Ishikawa (cell line): ENCODE results near the gene CELF2.

Source experiments
- CEBPB ChIP-seq: IDR thresholded peaks from 2 replicates; pipeline ENCODE4 v1.6.1; 2012
- CREB1 ChIP-seq: IDR thresholded peaks from 2 replicates; pipeline ENCODE4 v1.6.1; 2012; ENCODE audit warnings: low read depth
- EGR1 ChIP-seq: IDR thresholded peaks from 2 replicates; pipeline ENCODE4 v1.6.1; 2012
- EP300 ChIP-seq: IDR thresholded peaks from 2 replicates; pipeline ENCODE4 v1.6.1; 2012; ENCODE audit warnings: borderline replicate concordance
- FOXM1 ChIP-seq: IDR thresholded peaks from 2 replicates; pipeline ENCODE4 v1.6.1; 2012; ENCODE audit warnings: low read depth, borderline replicate concordance
- MAX ChIP-seq: IDR thresholded peaks from 2 replicates; pipeline ENCODE4 v1.6.1; 2012
- NFIC ChIP-seq: IDR thresholded peaks from 2 replicates; pipeline ENCODE4 v1.6.1; 2012
- RAD21 ChIP-seq: IDR thresholded peaks from 2 replicates; pipeline ENCODE4 v1.6.1; 2012; ENCODE audit warnings: low read depth
- REST ChIP-seq: IDR thresholded peaks from 2 replicates; pipeline ENCODE4 v1.6.1; 2012; ENCODE audit warnings: low read depth, mild to moderate bottlenecking
- TAF1 ChIP-seq: IDR thresholded peaks from 2 replicates; pipeline ENCODE4 v1.6.1; 2012; ENCODE audit warnings: low read depth, mild to moderate bottlenecking
- TCF12 ChIP-seq: IDR thresholded peaks from 2 replicates; pipeline ENCODE4 v1.6.1; 2012; ENCODE audit warnings: low read depth
- TEAD4 ChIP-seq: IDR thresholded peaks from 2 replicates; pipeline ENCODE4 v1.6.1; 2012
- USF1 ChIP-seq: IDR thresholded peaks from 2 replicates; pipeline ENCODE4 v1.6.1; 2012
- YY1 ChIP-seq: IDR thresholded peaks from 2 replicates; pipeline ENCODE4 v1.6.1; 2012; ENCODE audit warnings: low read depth
- ZBTB7A ChIP-seq: IDR thresholded peaks from 2 replicates; pipeline ENCODE4 v1.6.1; 2012; ENCODE audit warnings: low read depth

The CELF2 gene

DNA sequence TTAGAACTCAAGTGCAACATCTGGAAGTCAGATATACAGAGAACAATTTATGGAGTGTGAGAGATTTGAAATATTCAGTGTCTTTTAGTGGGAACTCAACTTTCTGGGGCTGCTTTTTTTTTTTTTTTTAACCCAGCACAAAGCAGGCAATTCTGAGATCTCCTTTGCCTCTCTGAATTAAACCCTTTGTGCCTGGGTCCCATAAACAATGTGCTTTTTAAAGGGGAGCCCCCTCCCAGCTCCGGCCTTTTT lies 146.8 kb downstream of the CELF2 start:
- TF ChIP-seq ZBTB7A (no peak), REST (no peak), FOXM1 (no peak), EGR1 (no peak), TCF12 (no peak), CREB1 (no peak), CEBPB (no peak), TEAD4 (no peak), RAD21 (no peak), TAF1 (no peak), NFIC (no peak), EP300 (no peak), MAX (no peak), USF1 (no peak), YY1 (no peak)

GRCh38 chr10:11164803-11165590 lies 147.3 kb downstream of the CELF2 start:
- TF ChIP-seq FOXM1 (no peak), CEBPB (no peak), ZBTB7A (no peak), EGR1 (no peak), YY1 (no peak), CREB1 (no peak), EP300 (no peak), NFIC (no peak), USF1 (no peak), TCF12 (no peak)

GRCh38 chr10:11165591-11166543 lies 148.2 kb downstream of the CELF2 start:
- TF ChIP-seq REST (no peak), TAF1 (no peak), MAX (no peak), YY1 (no peak), EGR1 (no peak), CREB1 (no peak), RAD21 (no peak), TCF12 (no peak), TEAD4 (no peak), FOXM1 (no peak), USF1 (no peak), NFIC (no peak), CEBPB (no peak), EP300 (no peak), ZBTB7A (no peak)

- TF ChIP-seq YY1 (no peak), RAD21 (no peak), TCF12 (no peak), CEBPB (no peak), USF1 (no peak), MAX (no peak), ZBTB7A (no peak), TAF1 (no peak), EP300 (no peak), REST (no peak), CREB1 (no peak)
Observed at GRCh38 chr10:11166550-11166949, 148.9 kb downstream of the CELF2 start.
